ENCODE results near the gene IFT57.

Gene IFT57

DNA sequence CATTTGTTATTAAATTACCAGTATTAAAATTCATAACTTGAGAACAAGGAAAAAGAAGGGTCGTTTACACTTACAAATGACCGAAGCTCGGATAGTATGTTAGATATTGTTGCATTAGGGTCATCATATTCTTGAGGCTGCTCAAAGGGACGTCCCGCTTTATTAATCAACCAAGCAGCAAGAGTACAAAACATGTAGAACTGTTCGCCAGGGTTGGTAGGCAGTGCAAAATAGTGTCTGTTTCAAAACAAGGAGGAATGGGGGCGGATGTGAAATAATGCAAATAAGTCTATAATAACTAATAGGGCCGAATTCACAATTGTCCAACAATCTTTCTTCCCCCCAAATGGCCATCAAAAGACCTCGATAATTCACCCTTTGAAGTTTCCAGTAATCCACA is 2.9 kb downstream of the IFT57 start:
- no peak for DNase-seq (ENCODE audit: low read depth)

DNA sequence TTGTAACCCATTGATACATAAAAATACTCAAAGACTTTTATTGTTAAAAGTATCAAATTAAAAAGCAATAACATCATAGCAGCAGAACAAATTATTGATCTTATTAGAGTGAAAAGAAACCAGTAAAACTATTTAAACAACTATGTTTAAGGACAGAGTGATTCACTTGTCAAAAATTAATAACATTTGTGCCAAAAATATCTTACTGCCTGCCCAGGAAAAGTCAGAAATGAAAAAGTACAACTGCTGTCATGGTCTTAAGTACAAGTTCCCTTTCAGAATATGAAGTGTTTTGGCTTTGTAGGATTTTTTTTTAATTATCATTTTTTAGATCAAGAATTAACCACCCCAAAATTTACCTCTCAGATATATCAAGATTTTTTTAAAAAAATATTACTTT is 3.4 kb downstream of the IFT57 start:
- DNase-seq (ENCODE audit: low read depth), result no peak

DNA sequence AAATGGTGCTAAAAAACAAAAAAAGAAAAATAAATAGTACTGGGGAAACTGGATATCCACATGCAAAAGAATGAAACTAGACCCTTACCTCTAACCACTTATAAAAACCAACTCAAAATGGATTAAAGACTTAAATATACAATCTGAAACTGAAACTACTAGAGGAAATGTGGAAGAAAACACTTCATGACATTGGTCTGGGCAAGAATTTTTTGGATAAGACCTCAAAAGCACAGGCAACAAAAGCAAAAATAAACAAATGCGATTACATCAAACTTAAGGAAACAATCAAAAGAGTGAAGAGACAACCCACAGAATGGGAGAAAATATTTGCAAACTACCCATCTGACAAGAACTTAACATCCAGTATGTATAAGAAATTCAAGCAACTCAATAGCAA is 6.4 kb downstream of the IFT57 start:
- no peak for DNase-seq (ENCODE audit: low read depth)

DNA sequence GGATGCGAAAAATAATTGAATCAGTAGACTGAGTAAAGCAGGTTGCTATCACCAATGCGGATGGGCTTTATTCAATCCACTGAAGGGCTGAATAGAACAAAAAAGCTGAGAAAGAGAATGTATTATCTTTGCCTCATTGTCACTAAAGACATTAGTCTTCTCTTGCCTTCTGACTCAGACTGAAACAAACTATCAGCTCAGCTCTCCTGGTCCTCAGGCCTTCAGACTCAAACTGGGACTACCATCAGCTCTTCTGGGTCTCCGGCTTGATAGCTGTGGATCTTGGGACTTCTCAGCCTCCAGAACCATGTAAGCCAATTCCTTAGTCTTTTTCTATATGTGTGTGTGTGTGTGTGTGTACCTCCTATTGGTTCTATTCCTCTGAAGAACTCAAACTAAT is 12.6 kb downstream of the IFT57 start:
- DNase-seq (ENCODE audit: low read depth), result no peak

DNA sequence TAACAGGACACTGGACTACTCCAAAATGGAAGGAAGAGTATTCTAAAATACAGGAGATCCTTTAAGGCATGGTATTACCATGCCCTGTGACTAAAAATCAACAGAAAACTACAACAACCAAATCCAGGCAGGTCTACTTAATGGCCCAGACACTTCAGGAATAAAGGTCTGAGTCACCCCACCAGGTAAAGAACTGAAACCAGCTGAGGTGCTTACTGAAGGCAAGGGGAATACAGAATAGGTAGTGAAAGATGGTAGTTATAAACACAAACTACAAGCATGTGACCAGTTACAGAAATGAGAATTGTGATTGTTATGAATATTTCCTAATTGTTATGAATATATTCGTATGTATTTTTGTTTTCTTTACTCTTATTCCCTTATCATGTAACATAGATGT is 13.4 kb downstream of the IFT57 start:
- no peak for DNase-seq (ENCODE audit: low read depth)

DNA sequence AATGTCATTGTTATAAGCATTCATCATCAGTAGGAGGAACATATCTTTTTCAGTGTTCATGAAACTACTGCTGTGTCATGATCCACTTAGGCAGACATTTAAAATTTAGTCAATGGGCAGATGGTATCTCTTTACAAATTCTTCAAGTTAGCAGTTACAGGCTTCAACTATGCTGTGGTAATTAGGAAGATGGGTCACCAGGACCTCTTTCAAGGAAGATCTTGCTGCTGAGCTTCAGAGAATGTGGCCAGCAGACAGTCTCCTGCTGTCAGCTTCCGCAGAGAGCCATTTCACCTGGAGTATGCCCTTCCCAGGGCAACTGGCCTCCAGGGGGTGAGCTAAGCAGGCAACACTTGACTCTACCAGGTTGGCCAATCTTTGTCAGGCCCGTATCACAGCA is 19.4 kb downstream of the IFT57 start:
- DNase-seq (ENCODE audit: low read depth), result no peak

DNA sequence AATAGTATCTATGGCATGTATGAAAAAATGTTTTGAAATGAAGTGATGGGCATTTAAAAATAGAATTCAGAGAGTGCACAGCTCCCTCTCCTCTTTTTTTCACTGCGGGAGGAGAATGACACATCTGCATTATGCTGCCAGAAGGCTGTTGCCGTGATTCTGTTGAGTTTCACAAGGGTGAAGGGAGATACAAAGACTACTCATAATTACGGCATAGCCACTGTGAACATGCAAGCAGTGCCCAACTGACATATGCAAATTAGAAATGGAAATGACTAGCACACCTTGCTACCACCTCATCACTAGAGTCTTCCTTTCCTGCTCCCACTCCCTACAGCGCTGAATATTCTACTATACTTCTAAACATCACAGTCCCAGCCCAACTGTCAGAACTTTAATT is 20.1 kb downstream of the IFT57 start:
- no peak for DNase-seq (ENCODE audit: low read depth)

DNA sequence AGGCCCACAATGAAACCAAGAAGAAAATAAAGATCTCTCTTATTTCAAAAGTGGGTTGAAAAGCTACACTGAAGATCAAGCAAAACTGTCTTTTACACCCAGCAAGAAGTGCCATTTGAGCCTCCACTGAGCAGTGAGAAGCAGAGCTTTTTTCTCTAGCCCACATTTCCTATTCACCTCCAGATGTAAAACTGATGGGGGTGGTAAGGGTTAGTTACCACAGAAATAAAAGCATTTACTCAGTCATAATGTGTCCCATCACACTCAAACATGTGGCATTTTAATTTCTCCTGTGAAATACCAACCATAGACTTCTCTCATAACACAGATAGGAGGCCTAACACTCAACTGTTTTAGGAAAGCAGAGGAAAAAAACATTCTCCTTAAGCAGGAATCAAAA is 21.0 kb downstream of the IFT57 start:
- no peak for DNase-seq (ENCODE audit: low read depth)

DNA sequence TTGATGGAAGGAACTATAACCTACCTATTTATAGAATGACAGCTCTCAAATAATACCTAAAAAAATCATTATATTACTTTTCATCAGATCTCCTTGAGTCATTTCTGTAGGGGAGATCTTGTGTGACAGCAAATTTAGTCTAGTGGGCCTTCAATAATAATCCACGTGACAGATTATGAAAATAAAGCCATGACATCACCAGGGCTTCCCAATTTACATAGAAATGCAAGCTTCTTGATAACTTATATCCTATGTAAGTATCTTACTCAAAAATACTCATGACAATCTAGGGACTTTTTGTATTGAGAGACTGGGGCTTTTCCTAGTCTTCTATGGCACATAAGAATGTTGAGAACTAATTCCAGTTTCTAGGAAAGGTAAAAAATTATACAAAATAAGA is 21.6 kb downstream of the IFT57 start:
- no peak for DNase-seq (ENCODE audit: low read depth)

DNA sequence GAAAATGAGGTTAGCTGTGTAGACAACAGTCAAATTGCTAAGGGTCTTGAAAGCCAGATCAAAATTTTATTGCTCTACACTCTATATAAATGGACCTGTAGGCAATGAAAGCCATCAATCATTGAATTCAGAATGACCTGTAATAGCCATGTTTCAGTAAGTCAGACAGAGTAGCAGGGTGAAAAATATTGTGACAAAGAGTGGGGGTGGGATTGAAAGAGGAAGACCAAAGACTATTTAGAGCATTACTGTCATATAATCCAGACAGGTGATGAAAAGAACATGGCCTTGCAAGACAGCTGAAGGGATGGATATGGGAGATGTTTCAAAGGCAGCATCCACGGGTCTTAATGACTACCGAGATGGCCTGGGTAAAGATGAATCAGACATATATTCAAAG is 22.2 kb downstream of the IFT57 start:
- DNase-seq (ENCODE audit: low read depth), result no peak

DNA sequence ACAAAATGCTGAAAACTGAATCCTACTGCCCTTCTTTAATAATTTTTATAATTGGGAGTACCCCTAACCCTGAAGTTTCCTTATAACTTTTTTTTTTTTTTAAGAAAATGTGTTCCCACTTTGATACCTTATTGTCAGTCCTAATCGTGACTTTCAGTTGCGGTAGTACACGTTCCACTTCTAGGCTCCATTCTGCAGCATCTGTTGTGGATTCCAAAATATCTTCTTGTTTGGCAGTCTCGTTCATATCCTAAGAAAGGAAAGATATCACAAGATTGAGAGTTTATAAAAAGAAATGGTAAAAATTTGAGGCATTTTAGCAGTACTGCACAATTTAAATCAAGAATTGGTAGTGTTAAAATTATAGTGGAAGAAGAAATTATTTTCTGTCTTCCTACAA is 30.8 kb downstream of the IFT57 start:
- no peak for DNase-seq (ENCODE audit: low read depth)

DNA sequence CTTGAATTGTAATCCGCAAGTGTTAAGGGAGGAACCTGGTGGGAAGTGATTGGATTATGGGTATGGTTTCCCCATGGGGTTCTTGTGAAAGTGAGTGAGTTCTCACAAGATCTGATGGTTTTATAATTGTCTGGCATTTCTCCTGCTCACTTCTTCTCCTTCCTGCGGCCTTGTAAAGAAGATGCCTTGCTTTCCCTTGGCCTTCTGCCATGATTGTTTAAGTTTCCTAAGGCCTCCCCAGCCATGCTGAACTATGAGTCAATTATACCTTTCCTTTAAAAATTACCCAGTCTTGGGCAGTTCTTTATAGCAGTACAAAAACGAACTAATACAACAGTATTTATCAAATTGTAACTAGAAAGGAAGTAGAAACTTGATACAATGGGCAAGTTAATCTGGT is 31.9 kb downstream of the IFT57 start:
- no peak for DNase-seq (ENCODE audit: low read depth)

DNA sequence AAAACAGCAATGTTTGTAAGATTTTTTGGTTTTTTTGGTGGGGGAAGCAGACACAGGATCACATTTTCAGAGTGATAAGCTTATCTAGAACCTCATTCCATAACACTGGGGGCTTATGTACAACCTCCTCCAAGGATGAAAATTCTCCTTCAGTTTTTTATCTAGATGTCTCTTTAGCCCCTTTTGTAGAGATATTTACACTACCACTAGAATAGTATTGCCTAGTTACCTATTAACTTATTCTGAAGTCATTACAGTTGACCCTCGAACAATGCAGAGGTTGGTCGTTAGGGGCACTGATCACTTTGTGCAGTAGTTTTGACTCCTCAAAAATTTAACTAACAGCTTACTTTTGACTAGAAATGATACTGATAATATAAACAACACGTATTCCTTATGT is 32.8 kb downstream of the IFT57 start:
- DNase-seq (ENCODE audit: low read depth), result no peak

DNA sequence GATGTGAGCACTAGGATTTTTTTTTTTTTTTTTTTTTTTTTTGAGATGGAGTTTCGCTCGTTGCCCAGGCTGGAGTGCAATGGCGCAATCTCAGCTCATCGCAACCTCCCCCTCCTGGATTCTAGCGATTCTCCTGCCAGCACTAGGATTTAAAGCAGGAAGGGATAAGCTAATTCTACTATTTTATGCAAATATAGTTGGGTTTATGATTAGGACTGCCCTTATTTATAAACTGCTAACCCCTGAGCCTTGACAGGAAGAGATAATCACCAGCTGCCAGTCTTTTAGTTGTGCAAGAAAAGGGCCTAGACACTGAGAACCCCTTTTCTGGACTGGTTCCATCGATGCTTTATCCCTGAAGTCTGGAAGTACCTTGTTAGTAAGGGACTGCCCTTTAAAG is 36.7 kb downstream of the IFT57 start:
- no peak for DNase-seq (ENCODE audit: low read depth)

DNA sequence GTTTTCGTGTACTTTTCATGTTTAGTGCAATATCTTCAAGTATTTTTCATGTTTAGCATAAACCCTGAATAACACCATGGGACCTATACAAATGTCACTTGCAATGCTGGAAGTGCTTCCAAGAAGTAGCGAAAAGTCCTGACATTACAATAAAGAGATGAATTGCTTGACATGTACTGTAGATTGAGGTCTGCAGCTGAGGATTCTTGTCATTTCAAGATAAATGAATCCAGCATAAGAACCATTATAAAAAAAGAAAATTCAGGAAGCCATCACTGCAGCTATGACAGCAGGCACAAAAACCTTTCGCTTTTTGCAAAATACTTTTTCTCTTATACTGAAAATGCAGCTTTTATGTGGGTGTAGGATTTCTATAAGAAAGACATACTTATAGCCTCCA is 37.4 kb downstream of the IFT57 start:
- no peak for DNase-seq (ENCODE audit: low read depth)

DNA sequence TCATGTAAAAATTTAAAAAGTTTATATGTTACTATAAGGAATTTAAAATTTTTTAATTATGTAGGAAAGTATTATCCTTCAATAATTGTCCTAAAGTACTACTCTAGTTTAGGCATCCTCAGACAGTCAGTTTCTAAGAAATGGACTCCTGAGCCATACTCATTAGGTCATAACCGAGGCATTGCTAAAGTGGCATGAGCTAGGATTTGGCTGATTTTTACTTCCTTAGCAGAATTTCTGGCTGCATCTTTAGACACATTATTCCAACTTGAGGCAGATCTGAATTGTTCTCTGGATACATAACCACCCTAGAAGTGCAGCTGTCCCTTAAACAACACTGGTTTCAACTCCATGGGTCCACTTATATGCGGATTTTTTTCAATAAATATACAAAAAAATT is 38.3 kb downstream of the IFT57 start:
- DNase-seq (ENCODE audit: low read depth), result no peak

DNA sequence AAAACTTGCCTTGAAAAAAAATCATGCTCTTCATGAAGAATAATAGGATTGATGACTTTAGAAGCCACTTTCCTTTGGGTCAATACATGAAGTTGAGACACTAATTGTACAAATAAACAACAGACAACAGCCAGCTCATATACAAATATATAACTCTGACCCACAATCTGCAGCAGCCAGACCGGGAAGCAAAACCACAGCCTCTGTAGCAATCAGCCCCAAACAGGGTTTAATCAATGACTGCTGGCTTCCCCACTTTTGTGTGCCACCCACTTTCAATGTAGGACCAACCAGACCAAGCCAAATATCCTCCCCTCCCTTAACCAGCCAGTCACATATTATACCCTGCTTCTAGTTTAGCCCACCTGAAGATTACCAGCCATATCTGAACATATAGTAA is 39.0 kb downstream of the IFT57 start:
- DNase-seq (ENCODE audit: low read depth), result no peak

DNA sequence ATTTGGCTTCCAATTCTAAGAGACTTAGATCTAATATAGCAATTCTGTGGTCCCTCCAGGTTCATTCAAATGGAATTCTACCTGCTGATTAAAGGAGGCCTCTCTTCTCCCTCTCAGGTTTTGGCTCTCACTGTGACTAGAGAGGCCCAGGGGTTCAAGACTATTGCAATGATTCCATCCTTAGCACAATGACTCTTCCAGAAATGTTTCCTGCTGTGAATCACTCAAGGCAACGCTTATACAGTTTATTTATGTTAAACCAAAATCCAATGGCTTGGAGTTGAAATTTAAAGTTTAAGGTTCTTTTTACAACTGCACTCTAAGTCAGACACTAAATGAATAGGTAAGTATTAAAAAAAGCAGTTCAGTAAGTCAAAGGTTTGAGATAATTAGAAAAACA is 39.9 kb downstream of the IFT57 start:
- DNase-seq (ENCODE audit: low read depth), result no peak

DNA sequence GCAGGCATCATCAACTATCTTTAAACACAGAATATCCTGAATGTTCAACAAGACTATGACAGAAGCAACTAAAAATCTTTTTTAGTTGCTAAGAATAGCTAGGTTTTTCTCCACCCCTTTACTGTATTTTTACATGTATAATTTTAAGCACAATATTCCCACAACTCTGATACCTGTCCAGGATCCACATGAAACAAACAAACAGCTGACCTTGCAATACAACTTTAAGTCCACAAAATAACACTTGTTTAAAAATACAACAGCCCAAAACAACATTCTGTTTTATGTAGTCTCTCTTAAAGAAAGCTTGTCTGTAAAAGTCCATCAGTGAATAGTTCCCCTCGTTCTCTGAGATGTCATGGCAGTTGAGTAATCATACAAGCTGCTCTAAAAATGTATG is 41.1 kb downstream of the IFT57 start:
- DNase-seq (ENCODE audit: low read depth), result no peak

DNA sequence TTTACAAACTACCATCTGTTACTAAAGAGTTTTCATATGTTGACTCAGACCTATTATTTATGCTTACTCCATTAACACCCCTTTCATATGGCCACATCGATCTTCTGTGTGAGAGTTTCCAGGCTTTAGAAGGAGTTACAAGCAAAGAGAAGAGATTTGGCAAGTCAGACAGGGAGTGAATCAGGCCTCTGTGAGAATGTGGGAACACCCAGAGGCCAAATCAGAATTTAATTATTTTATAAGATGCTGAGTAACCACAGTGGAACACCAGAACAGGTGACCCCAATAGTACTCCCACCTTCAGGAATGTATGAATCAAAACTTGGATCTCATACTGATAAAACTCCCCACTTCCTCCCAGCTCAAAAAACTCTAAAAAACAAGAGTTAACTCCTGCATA is 42.0 kb downstream of the IFT57 start:
- DNase-seq (ENCODE audit: low read depth), result no peak

DNA sequence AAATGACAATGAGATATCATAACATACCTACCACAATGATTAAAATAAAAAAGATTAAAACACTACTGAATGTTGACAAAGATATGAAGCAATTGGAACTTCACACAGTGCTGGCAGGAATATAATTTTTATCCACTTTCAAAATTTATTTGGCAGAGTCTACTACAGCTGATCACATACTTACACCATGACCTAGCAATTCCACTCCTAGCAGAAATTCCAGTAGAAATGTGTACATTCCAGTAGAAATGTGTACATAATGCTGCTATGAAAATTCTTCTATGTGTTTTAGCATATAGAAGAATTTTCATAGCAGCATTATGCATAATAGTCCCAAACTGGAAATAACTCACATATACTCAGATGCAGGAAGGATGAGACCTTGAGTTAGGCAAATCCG is 43.5 kb downstream of the IFT57 start:
- no peak for DNase-seq (ENCODE audit: low read depth)

DNA sequence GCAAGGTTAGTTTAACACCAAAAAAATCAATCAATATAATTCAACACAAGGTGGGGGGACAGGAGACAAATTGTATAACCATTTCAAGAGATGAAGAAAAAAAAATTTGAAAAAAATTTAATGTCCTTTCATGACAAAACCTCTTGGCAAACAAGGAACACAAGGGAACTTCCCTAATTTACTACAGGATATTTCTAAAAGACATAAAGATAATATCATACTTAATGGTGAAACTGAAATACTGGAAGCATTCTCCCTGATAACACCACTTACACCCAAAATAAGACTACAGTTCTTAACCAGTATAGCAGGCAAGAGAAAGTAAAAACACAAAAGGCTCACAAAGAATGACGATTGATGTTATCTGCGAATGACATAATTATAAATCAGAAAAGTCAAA is 44.7 kb downstream of the IFT57 start:
- DNase-seq (ENCODE audit: low read depth), result no peak

DNA sequence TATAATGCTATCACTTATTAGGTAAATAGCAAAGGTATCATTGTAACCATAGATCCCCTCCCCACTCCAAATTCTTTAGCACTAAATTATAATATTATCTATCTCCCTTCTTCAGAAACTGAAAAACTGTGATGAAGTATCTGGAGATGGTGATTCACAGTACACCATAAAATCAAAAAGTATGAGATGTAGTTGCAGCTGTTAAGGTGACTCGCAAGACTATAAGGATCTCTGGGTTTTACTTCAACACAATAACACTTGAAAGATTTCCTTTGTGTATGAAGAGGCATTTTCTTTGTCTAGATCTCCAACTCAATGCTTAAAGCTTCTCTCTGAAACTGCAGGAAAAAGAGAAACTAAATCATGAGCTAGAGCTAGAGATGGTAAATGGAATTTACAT is 46.9 kb downstream of the IFT57 start:
- no peak for DNase-seq (ENCODE audit: low read depth)

DNA sequence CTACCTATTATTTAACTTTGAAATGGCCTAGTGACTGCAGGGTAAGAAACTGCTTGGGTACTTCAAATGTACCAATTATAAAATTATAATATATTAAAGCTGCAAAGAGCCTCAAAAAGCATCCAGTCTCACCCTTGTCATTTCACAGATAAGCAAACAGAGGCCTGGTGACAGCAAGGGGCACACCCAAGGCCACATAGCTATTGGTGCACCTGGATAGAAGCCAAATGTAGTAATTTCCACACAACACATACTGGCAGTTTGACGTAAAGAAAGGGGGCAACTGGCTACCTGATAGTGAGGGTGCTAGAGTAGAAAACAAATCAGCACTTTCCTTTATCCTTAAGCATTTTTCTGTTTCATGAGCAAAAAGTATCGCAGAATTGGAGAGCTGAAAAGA is 51.1 kb downstream of the IFT57 start:
- DNase-seq (ENCODE audit: low read depth), result no peak

DNA sequence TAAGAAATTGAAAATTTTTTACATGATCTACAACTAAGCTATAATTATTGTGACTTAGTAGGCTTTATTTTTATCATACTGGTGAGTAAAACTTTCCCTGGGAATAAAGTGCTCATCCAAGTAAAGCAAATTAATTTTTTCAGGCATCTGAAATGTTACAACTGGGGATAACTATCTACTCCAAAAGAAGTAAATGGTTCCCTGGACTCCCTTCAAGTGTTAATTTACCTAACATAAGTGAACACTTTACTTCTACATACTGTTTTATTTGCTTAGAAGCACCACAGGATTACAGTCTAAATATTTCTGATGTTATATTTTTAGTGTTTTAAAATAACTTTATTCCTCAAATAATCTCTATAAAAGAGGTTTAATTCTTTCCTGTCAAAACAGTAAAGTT is 57.8 kb downstream of the IFT57 start:
- DNase-seq (ENCODE audit: low read depth), result no peak

DNA sequence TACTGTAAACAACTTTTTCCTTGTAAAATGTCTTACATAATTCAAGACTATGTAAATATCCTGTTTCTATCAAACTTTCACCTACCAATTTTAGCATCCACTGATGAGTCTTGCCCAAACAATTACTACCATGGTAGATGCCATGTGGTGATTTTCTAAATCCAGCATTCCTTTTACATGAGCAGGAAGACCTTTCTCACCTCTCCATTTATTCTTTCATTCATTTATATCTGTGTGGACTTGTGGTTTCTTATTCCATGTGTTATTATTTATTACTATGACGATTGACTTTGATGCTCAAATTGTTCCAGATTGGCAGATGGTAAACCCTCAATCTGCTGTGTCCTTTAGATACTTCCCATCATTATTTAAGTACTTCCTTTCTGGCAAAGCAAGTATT is 62.4 kb downstream of the IFT57 start:
- DNase-seq (ENCODE audit: low read depth), result no peak

All from non-pigmented ciliary epithelial cell (primary cell).